GM18861 (cell line): ENCODE data around the gene NTM.

ENCODE experiments used
- ATAC-seq: cut with Tn5 transposase; IDR thresholded peaks from one replicate; pipeline ENCODE4 v1.9.1; 2021; ENCODE audit not compliant: unreplicated experiment

Gene NTM

GRCh38 chr11:131977231-131977630, 606.8 kb downstream of the NTM start:
- no peak for ATAC-seq

GRCh38 chr11:131977854-131978253, 607.4 kb downstream of the NTM start:
- no peak for ATAC-seq

- ATAC-seq: no peak
Measured at GRCh38 chr11:131978351-131978750, 607.9 kb downstream of the NTM start.

GRCh38 chr11:131979364-131979763, 608.9 kb downstream of the NTM start:
- no peak for ATAC-seq

GRCh38 chr11:131980199-131980598, 609.8 kb downstream of the NTM start:
- ATAC-seq: no peak

GRCh38 chr11:131980888-131981668, 610.7 kb downstream of the NTM start:
- no peak for ATAC-seq

GRCh38 chr11:131982154-131982553, 611.7 kb downstream of the NTM start:
- ATAC-seq: no peak

GRCh38 chr11:131985846-131986301, 615.5 kb downstream of the NTM start:
- no peak for ATAC-seq

GRCh38 chr11:131987703-131988102, 617.3 kb downstream of the NTM start:
- no peak for ATAC-seq

GRCh38 chr11:131991606-131992005, 621.2 kb downstream of the NTM start:
- ATAC-seq: no peak

GRCh38 chr11:131993246-131993645, 622.8 kb downstream of the NTM start:
- no peak for ATAC-seq

GRCh38 chr11:131998020-131998419, 627.6 kb downstream of the NTM start:
- ATAC-seq: no peak

- no peak for ATAC-seq
Measured at GRCh38 chr11:131999084-131999483, 628.7 kb downstream of the NTM start.

GRCh38 chr11:131999955-132000354, 629.5 kb downstream of the NTM start:
- ATAC-seq: no peak

GRCh38 chr11:132005887-132006286, 635.5 kb downstream of the NTM start:
- no peak for ATAC-seq

GRCh38 chr11:132006884-132007580, 636.6 kb downstream of the NTM start:
- no peak for ATAC-seq

- ATAC-seq: no peak
Measured at GRCh38 chr11:132008226-132008625, 637.8 kb downstream of the NTM start.

GRCh38 chr11:132008872-132009271, 638.5 kb downstream of the NTM start:
- no peak for ATAC-seq

- ATAC-seq: no peak
Measured at GRCh38 chr11:132020001-132020400, 649.6 kb downstream of the NTM start.

- ATAC-seq: no peak
Measured at GRCh38 chr11:132022285-132022684, 651.9 kb downstream of the NTM start.

- no peak for ATAC-seq
Measured at GRCh38 chr11:132022733-132023478, 652.5 kb downstream of the NTM start.
